GDM1 (cell line): ENCODE measurements around the gene C1orf174.

Experiments
- DNase-seq: peaks from one replicate; lab custom pipeline; 2025; lab: John Stamatoyannopoulos, UW

The C1orf174 gene

GRCh38 chr1:3910049-3910731 lies 10.1 kb upstream of the C1orf174 start:
- DNase-seq: no peak

- no peak for DNase-seq
Observed at GRCh38 chr1:3909615-3910014, 9.5 kb upstream of the C1orf174 start.

- no peak for DNase-seq
Observed at GRCh38 chr1:3908886-3909517, 8.9 kb upstream of the C1orf174 start.

GRCh38 chr1:3907621-3908165 lies 7.6 kb upstream of the C1orf174 start:
- no peak for DNase-seq

- peak; percentile 22 for DNase-seq
Observed at GRCh38 chr1:3907031-3907534, 7.0 kb upstream of the C1orf174 start.

GRCh38 chr1:3906672-3907020 lies 6.6 kb upstream of the C1orf174 start:
- no peak for DNase-seq

- no peak for DNase-seq
Observed at GRCh38 chr1:3905953-3906671, 6.0 kb upstream of the C1orf174 start.

GRCh38 chr1:3905266-3905952 lies 5.3 kb upstream of the C1orf174 start:
- no peak for DNase-seq

- DNase-seq: no peak
Observed at GRCh38 chr1:3904843-3905185, 4.7 kb upstream of the C1orf174 start.

GRCh38 chr1:3904006-3904842 lies 4.2 kb upstream of the C1orf174 start:
- DNase-seq: no peak

- DNase-seq: no peak
Observed at GRCh38 chr1:3903141-3904005, 3.3 kb upstream of the C1orf174 start.

- DNase-seq: no peak
Observed at GRCh38 chr1:3902571-3903091, 2.6 kb upstream of the C1orf174 start.

GRCh38 chr1:3902111-3902511 lies 2.0 kb upstream of the C1orf174 start:
- no peak for DNase-seq

- peak; percentile 93 for DNase-seq
Observed at GRCh38 chr1:3900969-3901529, 977 bp upstream of the C1orf174 start.

- DNase-seq: no peak
Observed at GRCh38 chr1:3899754-3900149, 320 bp downstream of the C1orf174 start.

- DNase-seq: no peak
Observed at GRCh38 chr1:3898994-3899753, 898 bp downstream of the C1orf174 start.

- no peak for DNase-seq
Observed at GRCh38 chr1:3898475-3898735, 1.7 kb downstream of the C1orf174 start.

- DNase-seq: no peak
Observed at GRCh38 chr1:3896396-3897000, 3.6 kb downstream of the C1orf174 start.

GRCh38 chr1:3895951-3896325 lies 4.1 kb downstream of the C1orf174 start:
- no peak for DNase-seq
